Transverse colon (tissue), 4 donors: ENCODE data around the gene NCAPD2. TPM values are rescaled to one million over a fixed set of nuclear protein-coding genes. Genes with fewer than 3 reads are reported as not detected.

Experiments
- DNase-seq: peaks from one replicate; pipeline ENCODE4 v3.0.0-alpha.2; 2019
- H3K27ac ChIP-seq, 4 donors: fragments of 200-600 bp; sonication (generic); 2 replicates each; pipeline ENCODE4 v1.5.1; 2016 to 2018; ENCODE audit warnings: inconsistent platforms in 4 of 4
- H3K27me3 ChIP-seq: fragments of 200-600 bp; sonication (generic); 2 replicates; pipeline ENCODE4 v1.5.1; 2017; ENCODE audit warnings: inconsistent platforms
- H3K36me3 ChIP-seq, 4 donors: fragments of 200-600 bp; sonication (generic); 2 replicates each; pipeline ENCODE4 v1.5.1; 2017 to 2019; ENCODE audit warnings: inconsistent platforms in 4 of 4
- H3K4me1 ChIP-seq, 4 donors: fragments of 200-600 bp; sonication (generic); 2 replicates each; pipeline ENCODE4 v1.5.1; 2017 to 2020; ENCODE audit warnings: inconsistent platforms in 4 of 4
- H3K4me3 ChIP-seq, 4 donors: fragments of 200-600 bp; sonication (generic); 1 replicate in 1 of 4; 2 replicates in 3 of 4; pipeline versions ENCODE4 v1.5.1 to v1.6.1; 2017 to 2019; ENCODE audit warnings: inconsistent platforms in 4 of 4
- H3K9me3 ChIP-seq, 2 donors: fragments of 200-600 bp; sonication (generic); 2 replicates each; pipeline ENCODE4 v1.5.1; 2017 to 2019; ENCODE audit warnings: inconsistent platforms in 2 of 2
- CTCF ChIP-seq, 5 experiments: fragments of 200-600 bp in 3 of 5; fragments of 450-650 bp in 2 of 5; sonication (generic) in 3 of 5; IDR thresholded peaks; 1 replicate in 2 of 5; 2 replicates in 3 of 5; pipeline ENCODE4 v1.5.1; 2016 to 2017; ENCODE audit warnings: antibody characterized with exemption in 5 of 5, inconsistent platforms in 3 of 5, mild to moderate bottlenecking in 2 of 5, moderate library complexity in 1 of 5
- EP300 ChIP-seq: sonication (generic); formaldehyde crosslinking; IDR thresholded peaks from one replicate; pipeline ENCODE4 v1.6.1; 2017; ENCODE audit warnings: antibody characterized with exemption, low read depth
- POLR2A ChIP-seq: fragments of 450-650 bp; IDR thresholded peaks from one replicate; pipeline ENCODE4 v1.6.1; 2016; ENCODE audit warnings: antibody characterized with exemption, mild to moderate bottlenecking, moderate library complexity
- POLR2AphosphoS5 ChIP-seq, 3 donors: sonication (generic); formaldehyde crosslinking; IDR thresholded peaks; one replicate each; pipeline ENCODE4 v1.6.1; 2016; ENCODE audit warnings: antibody characterized with exemption in 3 of 3
- WGBS, 2 donors: methylation state at CpG; one replicate each; pipeline ENCODE4 v1.1.5; 2018; ENCODE audit warnings: low coverage in 1 of 2; 5-methylcytosine and 5-hydroxymethylcytosine counted together
- in situ Hi-C, 4 donors: fragments of 200-750 bp; cut with MboI; loops; one replicate each; pipeline versions ENCODE4 v1.15.0 to v1.15.1; 2017; ENCODE audit warnings: low sequenced_read_pairs in 3 of 4, low pct_ligation_motif_present in 1 of 4, low pct_unique_long_range_greater_than_20kb in 1 of 4
- intact Hi-C: fragments of 100-400 bp; cut with DNase I; formaldehyde crosslinking; loops from one replicate; pipeline ENCODE4 v1.15.1; 2023; ENCODE audit warnings: low total_unique reads
- total RNA-seq, 4 donors: library from RNA; depleted of rRNA; stranded (reverse); fragments of >200 nt; gene quantifications; one replicate each; pipeline ENCODE4 v1.1.0, GENCODE V29; 2016

NCAPD2 gene
- total RNA-seq, 4 donors from 2014 or later: 18.3 to 20.2 (median 19.2) TPM

- no peak overlapping the region for H3K4me3 ChIP-seq
- H3K4me1 ChIP-seq: peaks cover 28 to 80% (median 61%) of the 10 kb centered on the region in 4 donors
- no peaks in the 10 kb centered on the region for H3K9me3 ChIP-seq
- no peak for DNase-seq
- peak overlapping the region; percentile 94 to 98 (median 98) for H3K27ac ChIP-seq
- in situ Hi-C loops (loop anchor here in 1 of 4 donors (25.0 kb wide), 2 partner anchors 101 to 201 kb away; partner anchors contain the start of genes CD27 and TNFRSF1A), intact Hi-C loops (loop anchor here (5.0 to 10.0 kb wide), 2 partner anchors 116 to 214 kb away; no protein-coding TSS in a partner anchor)
- WGBS, 2 donors: 62 to 64% methylated on average over 5 to 24 of the region's 24 CpGs
- peaks cover 0 to 16% (median 6%) of the 10 kb centered on the region in 4 donors for H3K36me3 ChIP-seq
- TF ChIP-seq EP300 (no peak), POLR2AphosphoS5 (IDR thresholded peaks at IDR 0.05) (no peak), POLR2A (no peak), CTCF (IDR thresholded peaks at IDR 0.05) (no peak)
- no peaks in the 10 kb centered on the region for H3K27me3 ChIP-seq
These were observed 44.8 kb downstream of the NCAPD2 start for GRCh38 chr12:6538420-6539313.

GRCh38 chr12:6539314-6539682 is 45.4 kb downstream of the NCAPD2 start:
- peaks cover 0 to 16% (median 6%) of the 10 kb centered on the region in 4 donors for H3K36me3 ChIP-seq
- in situ Hi-C loops (loop anchor here in 1 of 4 donors (25.0 kb wide), 2 partner anchors 102 to 202 kb away; partner anchors contain the start of genes CD27 and TNFRSF1A), intact Hi-C loops (loop anchor here (5.0 to 10.0 kb wide), 2 partner anchors 117 to 214 kb away; no protein-coding TSS in a partner anchor)
- DNase-seq: no peak
- H3K4me3 ChIP-seq: no peak overlapping the region
- TF ChIP-seq POLR2A: no peak
- TF ChIP-seq POLR2AphosphoS5 (IDR thresholded peaks at IDR 0.05): no peak
- no peak for TF ChIP-seq CTCF (IDR thresholded peaks at IDR 0.05)
- TF ChIP-seq EP300: no peak
- 74 to 86% methylated on average over 2 to 5 of the region's 5 CpGs for WGBS, 2 donors
- no peaks in the 10 kb centered on the region for H3K9me3 ChIP-seq
- H3K27ac ChIP-seq: peak overlapping the region; percentile 94 to 98 (median 98)
- no peaks in the 10 kb centered on the region for H3K27me3 ChIP-seq
- H3K4me1 ChIP-seq: peaks cover 28 to 77% (median 59%) of the 10 kb centered on the region in 4 donors

GRCh38 chr12:6539707-6540134 is 45.8 kb downstream of the NCAPD2 start:
- Histone ChIP-seq H3K27me3 (no peaks in the 10 kb centered on the region), H3K9me3 (no peaks in the 10 kb centered on the region), H3K27ac (peak overlapping the region; percentile 89 to 98 (median 96)), H3K4me1 (peaks cover 28 to 77% (median 59%) of the 10 kb centered on the region in 4 donors), H3K4me3 (peak overlapping the region in 2 of 4 donors; percentile 28 to 29), H3K36me3 (peaks cover 0 to 16% (median 9%) of the 10 kb centered on the region in 4 donors)
- no peak for DNase-seq
- in situ Hi-C loops (loop anchor here in 3 of 4 donors (5.0 to 25.0 kb wide), 4 partner anchors 102 to 202 kb away; partner anchors contain the start of genes CD27 (in 1 of the 3) and TNFRSF1A (in 1 of the 3)), intact Hi-C loops (loop anchor here (5.0 to 10.0 kb wide), 2 partner anchors 117 to 215 kb away; no protein-coding TSS in a partner anchor)
- no peak for TF ChIP-seq CTCF (IDR thresholded peaks at IDR 0.05)
- TF ChIP-seq POLR2A: no peak
- TF ChIP-seq POLR2AphosphoS5 (IDR thresholded peaks at IDR 0.05): no peak
- TF ChIP-seq EP300: no peak
- WGBS, 2 donors: 59% methylated on average over 14 of the region's 14 CpGs; no CpG with 5 or more reads in 1 of the 2 donors
